HG03064 (cell line): ENCODE data around the gene MYL4.

ENCODE experiments used
- ATAC-seq: cut with Tn5 transposase; IDR thresholded peaks from one replicate; pipeline ENCODE4 v1.9.1; 2021; ENCODE audit warnings: low read depth; ENCODE audit not compliant: unreplicated experiment

Gene MYL4

GRCh38 chr17:47239619-47239966, 30.4 kb downstream of the MYL4 start:
- ATAC-seq = no peak

GRCh38 chr17:47239967-47240651, 31.0 kb downstream of the MYL4 start:
- no peak for ATAC-seq

GRCh38 chr17:47240806-47241205, 31.7 kb downstream of the MYL4 start:
- ATAC-seq = no peak

- no peak for ATAC-seq
Measured at GRCh38 chr17:47242648-47243047, 33.5 kb downstream of the MYL4 start.

GRCh38 chr17:47243737-47244598, 34.8 kb downstream of the MYL4 start:
- no peak for ATAC-seq

GRCh38 chr17:47244697-47245096, 35.5 kb downstream of the MYL4 start:
- no peak for ATAC-seq

GRCh38 chr17:47246120-47246519, 37.0 kb downstream of the MYL4 start:
- ATAC-seq = no peak

GRCh38 chr17:47250855-47251254, 41.7 kb downstream of the MYL4 start:
- no peak for ATAC-seq

- ATAC-seq = no peak
Measured at GRCh38 chr17:47251421-47251940, 42.3 kb downstream of the MYL4 start.

- ATAC-seq = no peak
Measured at GRCh38 chr17:47252209-47252608, 43.1 kb downstream of the MYL4 start.

GRCh38 chr17:47252766-47253512, 43.8 kb downstream of the MYL4 start:
- ATAC-seq = no peak

- peak; percentile 74 for ATAC-seq
Measured at GRCh38 chr17:47253541-47254402, 44.6 kb downstream of the MYL4 start, which contains the start of gene ITGB3. Gene ITGB3, plus strand, starts transcription at chr17:47253827. Its CDS starts 35 bp downstream, at chr17:47253862.

GRCh38 chr17:47254403-47254943, 45.3 kb downstream of the MYL4 start:
- no peak for ATAC-seq

GRCh38 chr17:47257651-47258339, 48.6 kb downstream of the MYL4 start:
- ATAC-seq = no peak

- ATAC-seq = no peak
Measured at GRCh38 chr17:47262586-47262985, 53.4 kb downstream of the MYL4 start.

GRCh38 chr17:47264166-47264565, 55.0 kb downstream of the MYL4 start:
- ATAC-seq = no peak

- no peak for ATAC-seq
Measured at GRCh38 chr17:47265983-47266541, 56.9 kb downstream of the MYL4 start.

GRCh38 chr17:47266782-47267181, 57.6 kb downstream of the MYL4 start:
- no peak for ATAC-seq

- no peak for ATAC-seq
Measured at GRCh38 chr17:47267354-47267828, 58.2 kb downstream of the MYL4 start.
